Natural killer cell (primary cell): ENCODE data around the gene TCF7L1. TPM values are rescaled to one million over a fixed set of nuclear protein-coding genes. Genes with fewer than 3 reads are reported as not detected.

Experiments used
- ATAC-seq, 3 donors: fragments of 150-1000 bp in 2 of 3; fragments of 200-7000 bp in 1 of 3; cut with Tn5 transposase; 1 replicate in 1 of 3; 2 replicates in 2 of 3; pipeline ENCODE4 v1.10.0; 2021; ENCODE audit warnings: mild to moderate bottlenecking in 2 of 3, moderate library complexity in 2 of 3
- DNase-seq, 2 donors: peaks; one replicate each; pipeline versions ENCODE4 v3.0.0 to v3.0.0-alpha.2; 2013 to 2021; ENCODE audit warnings: mixed read lengths in 1 of 2
- H3K27ac ChIP-seq: one replicate; pipeline ENCODE4 v1.5.1; 2013; ENCODE audit warnings: mild to moderate bottlenecking, low read length
- H3K27me3 ChIP-seq: one replicate; pipeline ENCODE4 v1.6.1; 2013; ENCODE audit warnings: low read length; ENCODE audit not compliant: control insufficient read depth, insufficient read depth
- H3K36me3 ChIP-seq: one replicate; pipeline ENCODE4 v1.6.1; 2013; ENCODE audit warnings: low read length; ENCODE audit not compliant: control insufficient read depth, insufficient read depth
- H3K4me1 ChIP-seq: one replicate; pipeline ENCODE4 v1.6.1; 2013; ENCODE audit warnings: low read length; ENCODE audit not compliant: control insufficient read depth, insufficient read depth
- H3K4me3 ChIP-seq: one replicate; pipeline ENCODE4 v1.5.1; 2013; ENCODE audit warnings: low read length
- H3K9me3 ChIP-seq: one replicate; pipeline ENCODE4 v1.6.1; 2013; ENCODE audit warnings: low read length; ENCODE audit not compliant: control insufficient read depth, insufficient read depth
- H3K27ac Mint-ChIP-seq, 2 donors: one replicate each; pipeline ENCODE4 v1.8.0; 2022; ENCODE audit warnings: mild to moderate bottlenecking in 2 of 2, mixed read lengths in 2 of 2, moderate library complexity in 1 of 2
- H3K27me3 Mint-ChIP-seq, 2 donors: one replicate each; pipeline ENCODE4 v1.8.0; 2022; ENCODE audit warnings: low read depth in 2 of 2, mixed read lengths in 2 of 2
- H3K36me3 Mint-ChIP-seq: one replicate; pipeline ENCODE4 v1.8.0; 2022; ENCODE audit warnings: mixed read lengths
- H3K4me1 Mint-ChIP-seq, 2 donors: one replicate each; pipeline ENCODE4 v1.8.0; 2022; ENCODE audit warnings: mixed read lengths in 2 of 2
- H3K4me3 Mint-ChIP-seq: one replicate; pipeline ENCODE4 v1.8.0; 2022; ENCODE audit warnings: mild to moderate bottlenecking, moderate library complexity, mixed read lengths
- H3K9me3 Mint-ChIP-seq, 2 donors: one replicate each; pipeline ENCODE4 v1.8.0; 2022; ENCODE audit warnings: mixed read lengths in 2 of 2
- WGBS: methylation state at CpG from one replicate; pipeline ENCODE4 v1.1.7; 2013; ENCODE audit warnings: missing lambda C conversion rate; ENCODE audit not compliant: insufficient coverage; 5-methylcytosine and 5-hydroxymethylcytosine counted together
- intact Hi-C: fragments of 100-400 bp; cut with micrococcal nuclease; formaldehyde crosslinking; loops from one replicate; pipeline ENCODE4 v1.14.2; 2022
- total RNA-seq, 4 donors: library from RNA; stranded (reverse); fragments of 120-200 nt in 1 of 4; gene quantifications; one replicate each; pipeline versions ENCODE4 v1.2.3 to v1.2.4, GENCODE V29; 2013 to 2022
- TF ChIP-seq, protein P1 (sequence below): fragments of 200-600 bp; IDR thresholded peaks from one replicate; pipeline ENCODE4 v1.8.0; 2022; ENCODE audit warnings: antibody characterized with exemption

TCF7L1 gene
- total RNA-seq, 3 donors from 2014 or later (not counting 1 experiment from before 2014, with no cell fraction given): not detected

DNA sequence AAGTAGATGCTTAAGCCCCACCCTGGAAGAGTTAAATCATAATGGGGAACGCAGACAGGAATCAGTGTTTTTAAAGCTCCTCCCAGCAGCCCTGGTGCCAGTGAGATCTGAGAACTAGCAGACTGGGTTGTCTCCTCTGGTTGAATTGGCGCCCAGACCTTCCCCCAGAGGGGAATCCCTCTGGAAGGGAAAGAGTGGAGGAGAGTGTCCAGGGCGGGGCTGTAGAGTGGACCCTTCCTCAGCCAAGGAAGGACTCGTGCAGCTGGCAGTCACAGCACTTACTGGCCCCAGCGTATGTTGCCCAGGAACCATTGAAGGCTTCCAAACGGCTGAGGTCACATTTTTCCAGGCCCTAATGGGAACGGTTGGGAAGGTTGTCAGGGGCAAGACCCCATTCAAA, 132.1 kb downstream of the TCF7L1 start:
- no peaks in the 10 kb centered on the region for H3K36me3 Mint-ChIP-seq
- no peaks in the 10 kb centered on the region for H3K4me1 Mint-ChIP-seq

DNA sequence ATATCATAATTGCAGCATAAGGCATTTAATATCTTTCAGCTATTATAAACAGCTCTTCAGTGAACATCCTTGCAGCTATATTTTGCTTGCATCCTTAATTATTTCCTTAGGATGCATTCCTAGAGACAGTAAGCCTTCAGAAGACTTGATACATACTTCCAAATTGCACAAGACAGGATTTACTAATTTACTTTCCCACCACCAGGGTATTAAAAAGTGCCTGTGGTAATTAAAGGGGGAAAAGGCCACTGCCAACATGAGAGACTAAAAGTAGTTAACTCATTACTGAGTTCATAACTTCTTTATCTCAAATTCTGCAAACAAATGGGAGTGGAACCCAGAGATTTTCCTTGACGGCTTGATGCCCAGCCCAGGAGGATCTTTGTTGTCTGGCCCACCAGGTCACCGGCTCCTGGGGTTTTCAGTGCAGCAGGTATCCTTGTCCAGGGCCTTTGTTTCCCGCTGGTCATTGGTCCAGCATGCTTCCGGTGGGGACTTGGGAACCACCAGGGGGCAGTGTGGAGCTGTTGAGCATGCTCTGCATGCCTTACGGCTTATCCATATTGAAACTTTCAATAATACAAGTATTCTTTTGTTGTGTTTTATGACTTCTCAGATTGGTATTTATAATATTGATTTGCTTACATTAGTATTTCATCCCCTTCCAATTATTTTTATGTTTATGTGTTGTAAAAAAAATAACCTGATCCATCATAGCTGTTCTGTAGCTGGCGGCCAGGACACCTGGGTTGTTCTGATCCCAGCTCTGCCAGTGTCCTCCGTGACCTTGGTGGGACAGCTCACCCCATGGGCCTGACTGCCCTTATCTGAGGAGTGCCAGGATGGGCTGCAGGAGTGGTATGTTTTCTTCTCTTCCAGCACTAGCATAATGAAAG, 133.2 kb downstream of the TCF7L1 start:
- no peak overlapping the region for H3K4me3 ChIP-seq
- Mint-ChIP-seq H3K4me1 (no peaks in the 10 kb centered on the region), H3K9me3 (no peaks in the 10 kb centered on the region), H3K36me3 (no peaks in the 10 kb centered on the region), H3K4me3 (no peak overlapping the region), H3K27ac (no peak overlapping the region), H3K27me3 (peaks cover 22 to 30% of the 10 kb centered on the region in 2 donors)
- ATAC-seq (peak; percentile 68 to 82 (median 73)), DNase-seq (peak; percentile 66 to 84)
- H3K36me3 ChIP-seq: no peaks in the 10 kb centered on the region
- no peak overlapping the region for H3K27ac ChIP-seq
- no peaks in the 10 kb centered on the region for H3K27me3 ChIP-seq
- 56% methylated on average over 6 of the region's 7 CpGs for WGBS
- H3K9me3 ChIP-seq: no peaks in the 10 kb centered on the region
- intact Hi-C loops: loop anchor here (1.0 kb wide), 2 partner anchors 19 to 32 kb away; no protein-coding TSS in a partner anchor
- TF ChIP-seq, protein P1, sequence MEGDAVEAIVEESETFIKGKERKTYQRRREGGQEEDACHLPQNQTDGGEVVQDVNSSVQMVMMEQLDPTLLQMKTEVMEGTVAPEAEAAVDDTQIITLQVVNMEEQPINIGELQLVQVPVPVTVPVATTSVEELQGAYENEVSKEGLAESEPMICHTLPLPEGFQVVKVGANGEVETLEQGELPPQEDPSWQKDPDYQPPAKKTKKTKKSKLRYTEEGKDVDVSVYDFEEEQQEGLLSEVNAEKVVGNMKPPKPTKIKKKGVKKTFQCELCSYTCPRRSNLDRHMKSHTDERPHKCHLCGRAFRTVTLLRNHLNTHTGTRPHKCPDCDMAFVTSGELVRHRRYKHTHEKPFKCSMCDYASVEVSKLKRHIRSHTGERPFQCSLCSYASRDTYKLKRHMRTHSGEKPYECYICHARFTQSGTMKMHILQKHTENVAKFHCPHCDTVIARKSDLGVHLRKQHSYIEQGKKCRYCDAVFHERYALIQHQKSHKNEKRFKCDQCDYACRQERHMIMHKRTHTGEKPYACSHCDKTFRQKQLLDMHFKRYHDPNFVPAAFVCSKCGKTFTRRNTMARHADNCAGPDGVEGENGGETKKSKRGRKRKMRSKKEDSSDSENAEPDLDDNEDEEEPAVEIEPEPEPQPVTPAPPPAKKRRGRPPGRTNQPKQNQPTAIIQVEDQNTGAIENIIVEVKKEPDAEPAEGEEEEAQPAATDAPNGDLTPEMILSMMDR: peak; percentile 96
- no peaks in the 10 kb centered on the region for H3K4me1 ChIP-seq

More for the DNA sequence above, 132.1 kb downstream of the TCF7L1 start:
- intact Hi-C loops: no loop called here
- Histone ChIP-seq H3K9me3 (no peaks in the 10 kb centered on the region), H3K36me3 (no peaks in the 10 kb centered on the region), H3K4me1 (no peaks in the 10 kb centered on the region), H3K4me3 (no peak overlapping the region), H3K27me3 (no peaks in the 10 kb centered on the region), H3K27ac (no peak overlapping the region)
- H3K4me3 Mint-ChIP-seq: no peak overlapping the region
- TF ChIP-seq, protein P1: no peak
- DNase-seq (no peak), ATAC-seq (no peak)
- no peaks in the 10 kb centered on the region for H3K9me3 Mint-ChIP-seq
- H3K27ac Mint-ChIP-seq: no peak overlapping the region
- WGBS: 81% methylated on average over 6 of the region's 7 CpGs
- H3K27me3 Mint-ChIP-seq: peaks cover 19 to 27% of the 10 kb centered on the region in 2 donors

DNA sequence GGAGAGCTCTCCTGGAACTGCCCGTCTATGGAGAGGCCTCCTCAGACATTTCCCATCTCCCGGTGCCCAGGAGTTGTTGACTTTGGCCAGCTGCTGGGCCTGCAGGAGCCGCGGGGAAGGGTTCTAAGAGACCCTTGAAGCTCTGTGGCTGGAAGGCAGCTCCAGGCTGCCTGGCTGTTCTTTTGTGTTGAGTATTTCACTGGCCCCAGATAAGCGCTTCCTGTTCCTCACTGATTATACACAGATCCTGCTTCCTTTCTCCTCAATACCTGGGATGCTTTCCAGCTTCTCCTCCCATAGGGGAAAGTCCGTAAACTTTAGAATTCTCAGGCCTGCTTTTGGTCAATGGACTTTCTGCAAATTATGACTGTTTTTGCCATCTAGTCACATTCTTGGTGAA, 136.8 kb downstream of the TCF7L1 start:
- intact Hi-C loops: no loop called here
- Histone ChIP-seq H3K27me3 (no peaks in the 10 kb centered on the region), H3K27ac (no peak overlapping the region), H3K4me3 (no peak overlapping the region), H3K36me3 (no peaks in the 10 kb centered on the region), H3K4me1 (no peaks in the 10 kb centered on the region), H3K9me3 (no peaks in the 10 kb centered on the region)
- Mint-ChIP-seq H3K27me3 (peaks cover 10 to 14% of the 10 kb centered on the region in 2 donors), H3K4me1 (no peaks in the 10 kb centered on the region), H3K9me3 (no peaks in the 10 kb centered on the region), H3K27ac (no peak overlapping the region), H3K36me3 (no peaks in the 10 kb centered on the region), H3K4me3 (no peak overlapping the region)
- TF ChIP-seq, protein P1: no peak
- WGBS: 73% methylated on average over 5 of the region's 6 CpGs
- ATAC-seq (no peak), DNase-seq (no peak)
